ENCODE measurements around the gene RASGRP4. TPM values are rescaled to one million over a fixed set of nuclear protein-coding genes. Genes with fewer than 3 reads are reported as not detected.
"Not testable (repeated sequence)": the region's sequence is repeated elsewhere in the genome, so short reads cannot be mapped to it uniquely, and the experiment has no call there.

RASGRP4 gene
- polyA plus RNA-seq, 5 donors, result 1.7 to 3.4 (median 2.3) TPM

DNA sequence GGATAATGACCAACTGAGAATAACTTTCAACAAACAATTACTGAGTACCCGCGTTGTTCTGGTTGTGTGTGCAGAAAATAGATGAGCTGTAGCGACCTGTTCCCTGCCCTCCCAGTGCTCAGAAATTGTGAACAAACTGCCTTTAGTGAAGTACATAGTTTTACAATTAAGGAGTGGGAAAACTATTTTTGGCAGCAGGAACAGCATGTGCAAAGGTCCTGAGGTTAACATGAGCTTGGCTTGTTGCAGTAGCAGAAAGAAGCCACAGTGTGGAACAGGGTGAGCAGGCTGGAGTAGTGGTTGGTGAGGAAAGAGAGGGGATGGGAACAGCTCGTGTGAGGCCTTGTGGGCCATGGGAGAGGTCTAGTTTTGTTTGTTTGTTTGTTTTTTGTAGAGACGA is 23.5 kb upstream of the RASGRP4 start:
- no peak for DNase-seq

DNA sequence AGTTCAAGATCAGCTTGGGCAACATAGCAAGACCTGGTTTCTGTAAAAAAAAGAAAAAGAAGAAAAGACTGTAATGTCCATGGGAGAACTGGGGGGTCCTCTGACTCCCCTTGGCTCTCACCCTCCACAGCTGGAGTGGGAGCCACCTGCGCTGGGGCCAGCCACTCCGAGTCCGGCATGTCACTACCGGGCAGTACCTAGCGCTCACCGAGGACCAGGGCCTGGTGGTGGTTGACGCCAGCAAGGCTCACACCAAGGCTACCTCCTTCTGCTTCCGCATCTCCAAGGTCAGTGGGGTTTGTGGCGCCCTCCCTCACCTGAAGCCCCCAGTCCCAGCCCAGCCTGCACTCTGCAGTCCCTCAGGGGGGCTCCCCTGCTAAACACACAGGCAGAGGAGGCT is 22.2 kb upstream of the RASGRP4 start:
- no peak for DNase-seq

DNA sequence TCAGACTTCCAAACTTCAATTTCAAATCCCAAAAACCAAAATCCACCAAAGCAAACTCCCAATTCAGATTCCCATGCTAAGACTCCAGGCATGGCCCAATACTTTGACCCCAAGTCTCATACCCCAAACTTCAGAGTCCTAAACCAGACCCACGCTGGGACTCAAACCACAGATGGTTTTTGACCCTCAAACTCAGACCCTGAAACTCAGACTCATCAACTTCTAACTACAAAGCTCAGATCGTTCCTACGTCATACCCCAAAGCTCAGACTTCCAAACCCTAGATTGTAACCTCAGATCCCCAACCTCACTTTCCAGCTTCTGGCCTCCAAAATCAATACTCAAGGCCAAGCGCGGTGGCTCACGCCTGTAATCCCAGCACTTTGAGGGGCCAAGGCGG is 19.3 kb upstream of the RASGRP4 start:
- no peak for DNase-seq

DNA sequence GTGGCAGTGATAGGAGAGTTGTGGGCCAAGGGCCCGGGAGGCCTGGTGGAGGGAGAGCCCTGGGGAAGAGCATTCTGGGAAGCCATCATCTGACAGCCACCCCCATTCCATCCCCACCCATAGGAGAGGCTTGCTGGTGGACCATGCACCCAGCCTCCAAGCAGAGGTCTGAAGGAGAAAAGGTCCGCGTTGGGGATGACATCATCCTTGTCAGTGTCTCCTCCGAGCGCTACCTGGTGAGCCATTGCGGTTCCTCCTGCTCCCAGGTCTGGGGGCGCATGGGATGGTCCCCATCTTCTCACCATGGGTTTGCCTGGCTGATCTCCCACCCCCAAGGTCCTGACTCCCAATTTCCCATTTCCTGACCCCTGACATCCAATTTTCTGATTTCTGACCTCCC is 18.0 kb upstream of the RASGRP4 start:
- no peak for DNase-seq

DNA sequence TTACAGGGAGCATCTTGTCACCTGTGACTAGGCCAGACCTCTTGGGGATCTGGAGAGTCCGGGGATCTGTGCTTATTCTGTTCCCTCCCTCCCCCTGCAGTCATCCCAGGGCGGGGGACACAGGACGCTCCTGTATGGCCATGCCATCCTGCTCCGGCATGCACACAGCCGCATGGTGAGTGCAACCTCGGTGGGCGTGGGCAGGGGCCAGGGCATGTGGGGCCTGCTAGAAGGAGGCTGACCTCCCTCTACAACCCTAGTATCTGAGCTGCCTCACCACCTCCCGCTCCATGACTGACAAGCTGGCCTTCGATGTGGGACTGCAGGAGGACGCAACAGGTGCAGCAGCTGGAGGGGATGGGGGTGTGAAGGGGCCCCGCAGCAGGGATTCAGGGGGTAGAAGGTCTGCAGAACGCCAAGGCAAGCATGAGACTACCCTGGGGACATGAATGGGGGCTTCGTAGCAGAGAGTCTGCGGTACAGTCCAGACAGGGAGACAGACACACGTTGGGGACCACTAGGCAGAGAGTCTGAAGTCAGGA is 17.5 kb upstream of the RASGRP4 start:
- DNase-seq, result no peak

DNA sequence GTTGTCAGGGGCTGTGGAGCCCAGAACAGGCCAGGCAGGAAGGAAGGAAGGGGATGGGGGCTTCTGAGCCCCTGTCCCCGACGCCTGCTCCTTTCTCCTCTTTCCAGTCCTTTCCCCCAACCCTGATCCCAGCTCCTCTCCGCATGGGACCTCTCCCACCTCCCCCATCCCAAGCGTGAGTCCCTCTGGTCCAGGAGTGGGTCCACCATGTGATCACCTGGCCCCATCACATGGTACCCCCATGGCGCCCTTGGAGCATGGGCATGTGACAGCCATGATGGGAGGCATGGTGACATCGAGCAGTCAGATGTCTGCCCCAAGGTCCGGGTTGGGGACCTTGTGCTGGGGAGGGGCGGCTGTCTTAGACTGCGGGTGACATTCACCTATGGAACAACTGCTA is 16.7 kb upstream of the RASGRP4 start:
- no peak for DNase-seq

DNA sequence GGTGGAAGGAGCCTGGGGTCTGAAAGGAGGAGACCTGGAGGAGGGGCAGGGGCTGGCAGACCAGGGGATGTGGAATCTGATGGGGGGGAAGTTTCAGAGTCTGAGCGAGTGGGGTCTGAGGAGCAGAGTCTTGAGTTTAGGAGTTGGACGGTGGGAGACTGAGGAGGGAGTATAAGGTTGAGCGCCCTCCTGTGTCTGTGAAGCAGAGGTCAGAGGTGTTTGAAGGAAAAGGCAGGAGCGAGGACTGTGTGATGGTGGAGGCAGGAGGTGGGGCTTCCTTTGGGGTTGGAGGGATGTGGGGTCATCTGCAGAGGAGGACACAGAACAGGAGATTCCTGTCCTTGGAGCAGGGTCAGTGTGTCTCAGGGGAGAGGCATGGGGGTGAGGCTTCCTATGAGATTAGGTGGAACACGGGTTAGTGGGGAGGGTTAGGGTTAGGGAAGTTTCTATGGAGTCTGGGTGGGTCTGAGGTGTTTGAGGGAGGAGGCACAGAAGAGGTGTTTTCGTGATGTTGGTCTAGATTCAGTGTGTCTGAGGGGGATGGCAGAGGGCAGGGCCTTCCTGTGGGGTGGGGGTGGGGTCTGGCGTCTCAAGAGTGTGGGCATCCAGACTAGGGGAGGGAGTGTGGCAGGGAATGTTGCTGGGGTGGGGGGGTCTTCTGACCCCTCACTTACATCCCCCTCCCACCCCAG is 15.8 kb upstream of the RASGRP4 start:
- DNase-seq, result no peak

DNA sequence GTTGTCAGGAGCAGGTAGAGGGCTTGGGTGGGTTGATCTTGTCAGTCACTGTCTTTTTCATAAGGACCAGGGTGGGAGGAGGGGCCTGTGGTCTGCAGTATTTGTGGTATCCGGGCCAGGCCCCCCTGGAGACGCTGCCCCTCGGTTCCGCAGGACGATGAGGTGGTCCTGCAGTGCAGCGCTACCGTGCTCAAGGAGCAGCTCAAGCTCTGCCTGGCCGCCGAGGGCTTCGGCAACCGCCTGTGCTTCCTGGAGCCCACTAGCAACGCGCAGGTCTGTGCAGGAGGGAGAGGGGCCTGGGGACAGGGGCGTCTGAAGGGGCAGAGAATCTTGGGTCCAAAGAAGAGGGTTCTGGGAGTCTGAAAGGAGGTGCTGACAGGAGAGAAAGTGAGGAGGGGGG is 14.6 kb upstream of the RASGRP4 start:
- no peak for DNase-seq

DNA sequence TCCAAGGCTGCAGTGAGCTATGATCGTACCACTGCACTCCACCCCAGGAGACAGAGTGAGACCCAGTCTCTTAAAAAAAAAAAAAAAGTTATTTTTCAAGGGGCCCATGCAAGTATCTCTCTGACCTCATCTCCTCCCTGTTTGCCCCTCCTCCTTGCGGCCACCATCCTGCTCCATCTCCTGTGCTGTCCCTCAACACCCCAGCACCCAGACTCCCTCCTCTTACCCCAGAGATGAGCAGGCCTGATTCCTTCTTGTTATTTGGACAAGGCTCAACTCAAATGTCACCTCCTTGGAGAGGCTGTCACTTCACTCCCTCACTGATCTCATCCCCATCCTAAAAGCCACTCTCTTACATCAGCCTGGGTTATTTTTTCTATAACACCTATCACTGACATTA is 11.9 kb upstream of the RASGRP4 start:
- no peak for DNase-seq

DNA sequence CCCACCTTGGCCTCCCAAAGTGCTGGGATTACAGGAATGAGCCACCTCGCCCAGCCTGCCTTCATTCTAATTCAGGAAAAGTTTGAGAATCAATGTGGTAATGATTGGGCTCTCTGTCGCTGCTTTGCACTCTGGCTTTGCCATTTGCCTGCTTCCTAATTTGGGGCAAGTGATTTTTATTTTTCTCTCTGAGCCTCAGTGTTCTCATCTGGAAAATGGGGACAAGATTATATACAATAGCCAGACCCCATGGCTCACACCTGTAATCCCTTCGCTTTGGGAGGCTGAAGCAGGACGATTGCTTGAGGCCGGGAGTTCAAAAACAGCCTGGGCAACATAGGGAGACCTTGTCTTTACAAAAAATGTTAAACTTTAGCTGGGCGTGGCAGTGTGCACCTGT is 11.3 kb upstream of the RASGRP4 start:
- no peak for DNase-seq

DNA sequence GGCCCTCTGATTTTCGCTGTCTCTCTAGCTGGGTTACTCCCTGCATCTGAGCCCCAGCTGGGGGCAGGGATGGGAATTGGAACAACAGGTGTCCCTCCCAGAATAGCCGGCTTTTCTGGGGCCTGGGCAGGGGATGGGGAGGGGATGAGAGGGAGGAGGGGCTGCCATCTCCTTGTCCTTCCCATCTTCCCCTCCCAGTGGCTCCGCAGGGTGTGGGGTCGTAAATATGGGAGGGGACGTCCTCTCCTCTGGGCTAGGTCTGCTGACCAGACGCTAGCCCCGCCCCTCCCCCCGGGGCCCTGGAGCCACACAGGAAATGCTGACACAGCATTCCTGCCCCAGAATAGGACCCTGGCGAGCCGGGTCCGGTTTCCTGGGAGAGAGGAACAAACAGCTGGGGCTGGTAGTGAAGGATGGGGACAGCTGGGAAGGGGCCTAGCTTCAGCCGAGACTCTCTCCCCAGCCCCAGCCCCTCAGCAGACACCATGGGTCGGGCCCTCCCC is 8.6 kb upstream of the RASGRP4 start:
- DNase-seq, result no peak

DNA sequence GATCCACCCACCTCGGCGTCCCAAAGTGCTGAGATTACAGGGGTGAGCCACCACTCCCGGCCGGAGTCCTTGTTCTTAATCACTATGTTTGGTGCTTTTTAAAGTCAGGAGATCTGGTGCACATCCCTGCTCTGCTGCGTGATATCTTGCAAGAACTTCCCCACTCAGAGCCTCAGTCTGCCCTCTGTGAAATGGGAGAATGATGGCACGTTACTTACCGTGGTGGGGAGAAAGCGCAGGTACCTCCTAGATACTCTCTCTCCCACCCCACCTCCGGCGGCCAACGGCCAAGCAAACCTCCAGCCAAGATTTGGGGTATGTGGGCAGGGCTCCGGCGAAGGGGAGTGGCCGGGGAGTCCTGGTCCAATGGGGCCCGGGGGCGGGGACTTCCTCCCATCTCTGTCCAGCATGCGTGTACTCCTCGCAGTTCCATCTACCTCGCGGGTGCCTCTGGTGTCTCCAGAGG is 7.3 kb upstream of the RASGRP4 start, which contains the start of gene RYR1:
RYR1 (plus strand) TSS at position 424 of the 466 bp plus-strand sequence. CDS start 139 bp downstream, outside the sequence.
- no peak for DNase-seq

DNA sequence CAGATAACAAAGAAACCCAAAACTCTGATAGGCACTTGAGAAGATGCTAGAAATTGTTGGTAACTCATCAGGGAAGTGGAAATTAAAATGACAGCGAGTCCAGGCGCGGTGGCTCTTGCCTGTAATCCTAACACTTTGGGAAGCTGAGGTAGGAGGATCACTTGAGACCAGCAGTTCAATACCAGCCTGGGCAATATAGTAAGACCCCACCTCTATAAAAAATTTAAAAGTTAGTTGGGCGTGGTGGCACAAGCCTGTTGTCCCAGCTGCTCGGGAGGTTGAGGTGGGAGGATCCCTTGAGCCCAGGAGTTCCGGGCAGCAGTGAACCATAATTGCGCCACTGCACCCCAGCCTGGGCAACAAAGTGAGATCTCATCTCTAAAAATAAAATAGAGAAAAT is 4.9 kb upstream of the RASGRP4 start:
- no peak for DNase-seq

DNA sequence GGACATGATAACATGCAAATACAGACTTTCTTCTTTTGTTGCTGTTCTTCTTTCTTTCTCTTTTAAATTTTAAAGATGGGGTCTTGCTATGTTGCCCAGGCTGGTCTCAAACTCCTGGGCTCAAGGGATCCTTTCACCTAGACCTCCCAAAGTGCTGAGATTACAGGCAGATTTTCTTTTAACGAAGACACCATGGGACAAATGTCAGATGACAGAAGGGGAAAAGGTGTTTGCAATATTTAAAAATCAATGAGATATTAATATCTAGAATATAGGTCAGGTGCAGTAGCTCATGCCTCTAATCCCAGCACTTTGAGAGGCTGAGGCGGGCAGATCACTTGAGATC is 3.8 kb upstream of the RASGRP4 start:
- no peak for DNase-seq

DNA sequence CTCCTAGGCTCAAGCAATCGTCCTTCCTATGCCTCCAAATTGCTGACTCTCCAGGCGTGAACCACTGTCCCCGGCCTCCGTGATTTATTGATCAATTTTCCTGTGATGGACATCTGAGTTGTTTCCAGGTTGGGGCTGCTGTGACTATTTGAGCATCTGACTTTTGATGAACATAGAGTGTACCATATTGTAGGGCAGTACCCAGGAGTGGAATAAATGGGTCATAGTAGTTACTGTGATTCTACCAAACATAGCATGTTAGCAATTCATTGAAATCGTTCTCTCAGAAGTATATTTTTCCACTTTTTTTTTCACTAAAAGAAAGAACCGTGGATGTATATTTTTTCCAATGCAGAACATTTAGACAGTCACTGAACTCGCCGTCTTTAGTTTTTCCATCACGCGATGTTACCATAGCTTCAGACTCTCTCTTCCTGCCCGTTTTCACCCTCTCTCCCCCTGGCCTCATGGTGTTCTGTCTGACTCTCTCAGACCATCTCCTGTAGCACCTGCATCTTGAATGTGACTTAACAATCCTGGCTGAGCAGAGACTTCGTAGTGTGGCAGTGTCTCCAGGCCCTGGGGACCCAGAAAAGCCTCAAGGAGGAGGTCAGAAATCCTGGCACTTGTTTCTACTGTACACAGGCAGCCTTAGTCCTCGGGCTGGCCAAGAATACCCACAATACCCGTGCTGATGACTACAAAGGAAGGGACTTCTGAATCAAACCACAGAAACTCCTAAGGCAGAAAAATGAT is 3.2 kb upstream of the RASGRP4 start:
- no peak for DNase-seq

DNA sequence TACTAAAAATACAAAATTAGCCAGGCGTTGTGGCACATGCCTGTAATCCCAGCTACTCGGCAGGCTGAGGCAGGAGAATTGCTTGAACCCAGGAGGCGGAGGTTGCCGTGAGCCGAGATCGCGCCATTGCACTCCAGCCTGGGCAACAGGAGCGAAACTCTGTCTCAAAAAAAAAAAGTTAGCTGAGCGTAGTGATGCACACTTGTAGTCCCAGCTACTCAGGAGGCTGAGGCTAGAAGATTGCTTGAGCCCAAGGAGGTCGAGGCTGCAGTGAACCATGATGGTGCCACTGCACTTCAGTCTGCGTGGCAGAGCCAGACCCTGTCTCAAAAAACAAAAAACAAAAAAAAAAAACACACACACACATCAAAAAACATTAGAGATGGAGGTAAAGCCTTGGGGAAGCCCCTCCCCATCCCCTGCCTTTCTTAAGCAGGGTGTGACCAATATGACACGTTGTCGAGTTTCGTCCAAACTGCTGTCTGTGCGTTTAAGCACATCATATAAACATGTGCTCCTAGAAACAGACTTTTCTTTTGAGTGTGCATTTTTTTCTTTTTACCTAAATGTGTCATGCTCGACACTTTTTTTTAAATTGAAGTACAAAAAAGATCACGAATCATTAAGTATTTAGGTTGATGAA is 1.1 kb upstream of the RASGRP4 start:
- not testable (repeated sequence) for DNase-seq

DNA sequence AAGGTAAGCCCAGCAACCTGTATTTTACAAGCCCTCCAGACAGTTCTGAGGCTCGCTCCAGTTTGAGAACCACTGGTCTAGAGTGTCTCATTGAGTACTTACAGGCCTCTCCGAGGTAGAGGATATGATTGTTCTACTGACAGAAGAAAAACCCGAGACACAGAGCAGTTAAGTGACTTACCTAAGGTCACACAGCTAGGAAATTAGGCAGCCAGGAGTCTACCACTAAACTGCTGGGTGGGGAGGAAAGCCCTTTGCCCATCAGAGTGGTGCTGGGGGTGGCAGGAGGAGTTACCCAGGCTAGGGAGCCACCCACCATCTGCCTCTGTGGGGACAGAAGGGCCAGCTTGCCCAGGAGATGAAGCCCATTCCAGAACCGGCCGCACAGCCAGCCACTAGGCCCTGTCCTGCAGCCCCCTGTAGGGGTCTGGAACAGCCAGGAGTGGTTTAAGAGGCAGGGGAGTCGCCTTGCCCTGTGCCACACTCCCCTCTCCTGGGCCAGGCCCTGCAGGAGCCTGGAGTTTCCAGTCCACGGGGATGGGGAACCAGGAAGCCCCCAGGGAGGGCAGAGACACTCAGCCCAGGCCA is 703 bp downstream of the RASGRP4 start:
- DNase-seq, result no peak

DNA sequence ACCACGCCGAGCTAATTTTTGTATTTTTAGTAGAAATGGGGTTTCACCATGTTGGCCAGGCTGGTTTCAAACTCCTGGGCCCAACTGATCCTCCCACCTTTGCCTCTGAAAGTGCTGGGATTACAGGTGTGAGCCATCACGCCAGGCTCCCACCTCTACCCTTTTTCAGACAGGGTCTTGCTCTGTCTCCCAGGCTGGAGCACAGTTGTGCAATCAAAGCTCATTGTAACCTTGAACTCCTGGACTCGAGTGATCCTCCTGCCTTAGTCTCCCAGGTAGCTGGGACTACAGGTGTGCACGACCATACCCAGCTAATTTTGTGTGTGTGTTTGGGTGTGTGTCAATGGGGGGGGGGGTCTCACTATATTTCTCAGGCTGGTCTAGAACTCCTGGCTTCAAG is 1.7 kb downstream of the RASGRP4 start:
- no peak for DNase-seq

DNA sequence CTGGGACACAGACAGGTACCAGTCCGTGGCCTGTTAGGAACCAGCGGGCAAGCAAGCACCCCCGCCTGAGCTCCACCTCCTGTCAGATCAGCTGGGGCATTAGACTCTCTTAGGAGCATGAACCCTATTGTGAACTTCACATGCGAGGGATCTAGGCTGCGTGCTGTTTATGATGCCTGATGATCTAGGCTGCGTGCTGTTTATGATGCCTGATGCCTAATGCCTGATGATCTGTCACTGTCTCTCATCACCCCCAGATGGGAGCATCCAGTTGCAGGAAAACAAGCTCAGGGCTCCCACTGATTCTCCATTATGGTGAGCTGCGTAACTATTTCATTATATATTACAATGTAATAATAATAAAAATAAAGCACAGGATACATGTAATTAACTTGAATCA is 3.6 kb downstream of the RASGRP4 start:
- DNase-seq, result no peak

DNA sequence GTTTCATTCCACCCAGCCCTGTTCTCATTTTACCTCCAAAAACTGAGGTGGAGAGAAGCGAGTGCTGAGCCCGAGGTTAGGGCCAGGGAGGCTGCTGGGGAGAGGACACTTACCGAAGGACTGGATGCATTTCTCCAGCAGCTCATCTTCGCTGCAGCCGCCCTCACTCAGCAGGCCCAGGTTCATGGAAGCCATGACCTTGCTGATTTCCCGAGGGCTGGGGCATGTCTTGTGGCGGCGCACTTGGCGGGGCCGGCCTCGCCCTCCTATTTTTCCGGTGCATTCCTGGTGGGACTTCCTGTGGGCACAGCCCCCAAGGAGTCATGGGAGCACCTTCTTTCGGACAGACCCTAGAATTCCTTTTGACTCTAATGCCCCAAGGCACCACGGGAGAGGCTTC is 4.2 kb downstream of the RASGRP4 start:
- DNase-seq, result no peak

DNA sequence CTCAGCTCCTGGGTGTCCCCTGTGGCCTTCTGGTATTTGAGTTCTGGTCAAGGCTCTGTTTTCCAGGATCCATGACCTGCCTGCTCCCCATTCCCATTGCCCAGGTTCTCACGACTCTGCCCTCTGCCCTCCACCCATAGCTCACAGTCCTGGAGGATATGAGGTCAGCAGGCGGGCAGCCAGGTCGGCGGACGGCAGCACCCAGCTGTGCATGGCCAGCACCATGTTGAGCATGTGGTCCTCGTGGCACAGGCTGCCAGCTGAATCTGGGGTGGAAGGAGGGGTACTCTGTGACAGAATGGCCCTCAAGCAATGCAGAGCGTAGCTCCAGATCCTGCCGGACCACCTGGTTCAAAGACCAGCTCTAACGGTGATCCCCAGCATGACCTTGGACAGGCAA is 5.1 kb downstream of the RASGRP4 start:
- no peak for DNase-seq
